ENCODE results near the gene ARHGDIA. TPM values are rescaled to one million over a fixed set of nuclear protein-coding genes. Genes with fewer than 3 reads are reported as not detected.

ARHGDIA gene
- total and polyA plus RNA-seq, 11 donors, result 81.4 to 296 (median 152) TPM

DNA sequence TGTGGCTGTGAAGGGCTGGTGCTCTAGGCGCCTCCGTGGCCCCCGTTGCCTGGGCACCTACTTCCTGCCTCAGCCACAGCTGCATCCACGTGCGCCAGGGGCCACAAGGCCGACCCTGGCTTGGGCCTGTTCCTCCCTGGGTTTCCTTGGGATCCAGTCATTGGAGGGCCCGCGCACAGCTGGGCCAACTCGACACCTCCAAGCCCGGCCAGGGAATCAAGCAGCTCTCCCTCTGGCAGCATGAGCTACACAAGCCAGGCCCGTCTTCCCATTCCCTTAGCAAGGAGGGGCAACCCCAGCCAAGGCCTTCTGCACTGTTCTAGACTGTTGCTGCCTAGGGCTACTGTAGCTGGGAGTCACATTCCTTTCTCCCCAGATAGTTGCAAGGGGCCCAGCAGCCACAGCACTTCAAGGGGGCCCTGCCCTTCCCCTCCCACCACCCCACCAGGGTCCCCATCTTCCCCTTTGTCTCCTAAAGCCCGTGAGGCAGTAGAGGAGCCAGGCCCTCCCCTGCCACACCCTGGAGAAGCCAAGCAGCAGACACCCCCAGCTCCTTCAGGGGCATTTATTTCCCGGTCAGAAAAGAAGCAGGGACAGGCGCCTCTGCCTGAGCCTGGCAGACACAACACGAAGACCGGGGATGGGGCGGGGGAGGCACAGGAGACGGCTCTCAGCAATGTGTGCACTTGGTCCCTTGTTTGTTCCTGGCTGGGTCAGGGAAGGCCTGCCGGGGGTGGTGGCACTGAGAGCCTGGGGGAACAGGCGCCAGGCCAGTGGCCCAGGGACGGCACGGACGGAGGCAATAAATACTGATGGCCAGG is 3.8 kb downstream of the ARHGDIA start:
- Histone ChIP-seq H3K4me3 (no peak overlapping the region), H3K27ac (peak overlapping the region in 8 of 12 donors; percentile 1 to 98 (median 32)), H3K9me3 (no peaks in the 10 kb centered on the region), H3K27me3 (no peaks in the 10 kb centered on the region), H3K4me1 (peaks cover 4 to 69% (median 58%) of the 10 kb centered on the region in 12 donors), H3K36me3 (peaks cover 0 to 51% (median 22%) of the 10 kb centered on the region in 9 donors)
- DNase-seq (no peak), ATAC-seq (peak in 3 of 4 donors; percentile 0 to 8 (median 1))
- TF ChIP-seq, protein P1, sequence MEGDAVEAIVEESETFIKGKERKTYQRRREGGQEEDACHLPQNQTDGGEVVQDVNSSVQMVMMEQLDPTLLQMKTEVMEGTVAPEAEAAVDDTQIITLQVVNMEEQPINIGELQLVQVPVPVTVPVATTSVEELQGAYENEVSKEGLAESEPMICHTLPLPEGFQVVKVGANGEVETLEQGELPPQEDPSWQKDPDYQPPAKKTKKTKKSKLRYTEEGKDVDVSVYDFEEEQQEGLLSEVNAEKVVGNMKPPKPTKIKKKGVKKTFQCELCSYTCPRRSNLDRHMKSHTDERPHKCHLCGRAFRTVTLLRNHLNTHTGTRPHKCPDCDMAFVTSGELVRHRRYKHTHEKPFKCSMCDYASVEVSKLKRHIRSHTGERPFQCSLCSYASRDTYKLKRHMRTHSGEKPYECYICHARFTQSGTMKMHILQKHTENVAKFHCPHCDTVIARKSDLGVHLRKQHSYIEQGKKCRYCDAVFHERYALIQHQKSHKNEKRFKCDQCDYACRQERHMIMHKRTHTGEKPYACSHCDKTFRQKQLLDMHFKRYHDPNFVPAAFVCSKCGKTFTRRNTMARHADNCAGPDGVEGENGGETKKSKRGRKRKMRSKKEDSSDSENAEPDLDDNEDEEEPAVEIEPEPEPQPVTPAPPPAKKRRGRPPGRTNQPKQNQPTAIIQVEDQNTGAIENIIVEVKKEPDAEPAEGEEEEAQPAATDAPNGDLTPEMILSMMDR (IDR thresholded peaks at IDR 0.05), result no peak
- no peak for TF ChIP-seq POLR2A (IDR thresholded peaks at IDR 0.05)
- intact Hi-C loops (cut with DNase I), result loop anchor here in 2 of 10 donors (10.0 kb wide), 2 partner anchors 157 to 353 kb away; partner anchors contain the start of genes ACTG1 (in 1 of the 2), CENPX (in 1 of the 2) and LRRC45 (in 1 of the 2)
- 47 to 69% (median 56%) methylated on average over 22 to 23 of the region's 23 CpGs for WGBS, 4 donors

DNA sequence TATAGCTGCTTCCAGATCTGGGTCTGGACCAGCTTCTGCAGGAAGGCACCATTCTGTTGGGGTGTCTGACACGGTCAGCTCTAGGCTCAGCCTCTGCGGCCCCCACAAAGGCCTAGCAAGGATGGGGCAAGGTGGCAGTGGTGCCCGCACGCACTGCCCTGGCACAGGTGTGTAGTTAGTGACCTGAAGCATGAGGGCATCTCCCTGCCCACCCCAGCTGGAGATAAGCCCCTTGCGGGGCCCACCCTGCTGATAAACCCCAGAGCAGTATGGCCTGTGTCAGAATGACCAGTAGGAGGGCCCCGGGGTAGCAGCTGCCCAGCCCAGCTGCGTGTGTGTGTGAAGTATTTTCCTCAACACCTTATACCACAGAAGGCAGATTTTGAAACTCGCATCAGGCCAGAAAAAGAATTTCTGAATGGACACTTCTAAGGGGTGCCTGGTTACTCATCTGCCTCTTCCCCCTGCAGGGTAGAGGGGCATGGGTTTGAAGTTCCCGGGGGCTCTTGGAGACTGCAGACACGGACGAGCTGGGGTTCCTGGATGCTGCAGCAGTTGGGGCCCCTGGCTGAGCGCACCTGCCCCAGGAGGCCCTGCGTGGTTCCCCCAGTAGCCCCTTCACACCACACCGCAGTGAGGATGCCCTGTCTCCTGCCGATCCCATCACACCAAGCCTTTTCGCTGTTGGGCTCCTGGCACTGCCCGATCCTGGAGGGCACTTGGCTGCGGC is 4.5 kb downstream of the ARHGDIA start:
- no peaks in the 10 kb centered on the region for H3K27me3 ChIP-seq
- DNase-seq, result no peak
- intact Hi-C loops (cut with DNase I), result loop anchor here in 2 of 10 donors (10.0 kb wide), 2 partner anchors 158 to 352 kb away; partner anchors contain the start of genes ACTG1 (in 1 of the 2), CENPX (in 1 of the 2) and LRRC45 (in 1 of the 2)
- H3K9me3 ChIP-seq, result no peaks in the 10 kb centered on the region
- 68 to 76% (median 72%) methylated on average over 3 to 18 of the region's 18 CpGs for WGBS, 4 donors
- H3K27ac ChIP-seq, result peak overlapping the region in 7 of 12 donors; percentile 25 to 98 (median 35)
- peaks cover 4 to 70% (median 60%) of the 10 kb centered on the region in 12 donors for H3K4me1 ChIP-seq
- peaks cover 0 to 51% (median 22%) of the 10 kb centered on the region in 9 donors for H3K36me3 ChIP-seq
- no peak for ATAC-seq
- no peak overlapping the region for H3K4me3 ChIP-seq
- no peak for TF ChIP-seq POLR2A (IDR thresholded peaks at IDR 0.05)
- TF ChIP-seq, protein P1 (IDR thresholded peaks at IDR 0.05), result no peak

DNA sequence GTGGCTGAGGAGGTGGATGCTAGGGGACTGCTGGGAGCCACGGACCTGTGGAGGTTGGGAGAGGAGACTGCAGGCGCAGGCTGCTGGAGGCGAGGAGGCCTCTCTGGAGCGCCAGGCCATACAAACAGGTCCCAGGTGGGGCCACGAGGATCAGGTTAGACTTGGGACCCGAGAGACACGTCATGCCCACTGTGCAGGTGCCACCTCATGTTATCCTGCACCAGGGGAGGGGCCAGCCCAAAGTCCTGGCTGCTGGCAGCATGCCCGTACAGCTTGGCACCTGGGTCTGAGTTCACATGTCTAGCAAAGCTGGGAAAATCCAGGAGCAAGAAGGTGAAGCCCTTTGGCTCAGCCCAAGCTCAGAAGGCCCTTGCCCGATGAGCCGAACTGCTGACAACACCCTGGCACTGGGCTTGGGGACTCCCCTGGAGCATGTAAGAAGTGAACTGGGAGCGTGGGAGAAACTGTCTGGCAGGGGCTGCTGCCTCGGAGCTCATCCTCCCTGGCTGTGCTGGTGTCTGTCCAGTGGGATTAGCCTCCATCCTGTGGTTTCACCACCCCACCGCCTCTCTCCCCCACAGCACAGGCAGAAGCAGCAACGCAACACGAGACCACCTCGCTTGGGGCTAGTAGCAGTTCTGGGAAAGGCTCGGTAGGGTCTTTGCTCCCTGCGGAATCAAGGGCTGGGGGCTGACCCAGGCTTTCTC is 5.3 kb downstream of the ARHGDIA start:
- 61 to 68% (median 66%) methylated on average over 17 to 18 of the region's 18 CpGs for WGBS, 4 donors
- H3K27ac ChIP-seq, result peak overlapping the region in 4 of 12 donors; percentile 20 to 98 (median 48)
- intact Hi-C loops (cut with DNase I), result loop anchor here in 2 of 10 donors (10.0 kb wide), 2 partner anchors 159 to 351 kb away; partner anchors contain the start of genes ACTG1 (in 1 of the 2), CENPX (in 1 of the 2) and LRRC45 (in 1 of the 2)

More for the DNA sequence above, 5.3 kb downstream of the ARHGDIA start:
- Histone ChIP-seq H3K4me1 (peaks cover 4 to 73% (median 62%) of the 10 kb centered on the region in 12 donors), H3K27me3 (no peaks in the 10 kb centered on the region), H3K9me3 (no peaks in the 10 kb centered on the region), H3K36me3 (peaks cover 0 to 51% (median 22%) of the 10 kb centered on the region in 9 donors), H3K4me3 (no peak overlapping the region)
- no peak for ATAC-seq
- no peak for TF ChIP-seq POLR2A (IDR thresholded peaks at IDR 0.05)
- TF ChIP-seq, protein P1 (IDR thresholded peaks at IDR 0.05), result no peak
- DNase-seq, result no peak

Data from heart left ventricle (tissue), 16 donors.